ENCODE results near the gene ACVRL1. TPM values are rescaled to one million over a fixed set of nuclear protein-coding genes. Genes with fewer than 3 reads are reported as not detected.

The ACVRL1 gene
- total RNA-seq, 3 donors from 2014 or later (not counting 1 experiment from before 2014, with no cell fraction given), result 0.57 TPM; not detected in 2

DNA sequence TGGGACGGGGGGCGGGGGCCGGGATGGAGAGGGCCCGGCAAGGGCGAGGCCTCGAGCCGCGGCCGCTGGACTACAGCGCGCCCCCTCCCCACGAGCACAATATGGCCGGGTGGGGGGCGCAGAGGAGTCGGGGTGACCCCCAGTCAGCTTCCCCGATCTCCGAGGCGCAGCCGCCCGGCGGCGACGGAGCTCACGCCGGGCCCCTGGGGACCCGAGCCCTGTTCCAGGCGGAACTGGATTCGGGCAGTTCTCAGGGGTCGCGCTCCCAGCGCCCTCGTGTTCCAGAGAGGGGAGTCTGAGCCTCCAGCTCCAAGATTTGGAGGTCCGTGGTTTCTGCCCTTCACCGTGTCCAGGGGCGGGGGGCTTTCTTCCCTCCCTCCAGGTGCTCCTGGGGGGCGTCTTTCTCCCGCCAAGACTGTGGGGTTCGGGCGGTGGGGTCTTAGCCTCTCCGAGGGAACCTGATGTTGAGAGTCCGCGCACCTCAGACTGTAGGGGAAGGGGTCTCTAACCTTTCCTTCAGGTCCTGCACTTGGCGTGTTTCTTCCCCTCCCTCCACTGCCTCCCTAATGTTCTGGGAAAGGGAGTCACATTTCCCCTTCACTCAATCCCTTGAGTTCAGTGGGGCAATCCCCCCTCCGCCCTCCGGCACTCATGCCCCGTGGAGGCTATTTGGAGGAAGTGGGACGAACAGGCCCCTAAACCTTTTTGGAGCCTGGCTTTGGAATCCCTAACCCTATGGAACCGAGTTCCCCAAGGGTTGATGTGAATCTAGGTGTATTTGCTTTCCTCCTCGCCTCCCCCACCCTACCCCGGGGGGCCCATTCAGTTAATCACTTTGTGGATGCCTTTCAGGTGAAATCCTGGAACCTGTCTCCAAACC lies 44.8 kb downstream of the ACVRL1 start:
- TF ChIP-seq, protein P1, sequence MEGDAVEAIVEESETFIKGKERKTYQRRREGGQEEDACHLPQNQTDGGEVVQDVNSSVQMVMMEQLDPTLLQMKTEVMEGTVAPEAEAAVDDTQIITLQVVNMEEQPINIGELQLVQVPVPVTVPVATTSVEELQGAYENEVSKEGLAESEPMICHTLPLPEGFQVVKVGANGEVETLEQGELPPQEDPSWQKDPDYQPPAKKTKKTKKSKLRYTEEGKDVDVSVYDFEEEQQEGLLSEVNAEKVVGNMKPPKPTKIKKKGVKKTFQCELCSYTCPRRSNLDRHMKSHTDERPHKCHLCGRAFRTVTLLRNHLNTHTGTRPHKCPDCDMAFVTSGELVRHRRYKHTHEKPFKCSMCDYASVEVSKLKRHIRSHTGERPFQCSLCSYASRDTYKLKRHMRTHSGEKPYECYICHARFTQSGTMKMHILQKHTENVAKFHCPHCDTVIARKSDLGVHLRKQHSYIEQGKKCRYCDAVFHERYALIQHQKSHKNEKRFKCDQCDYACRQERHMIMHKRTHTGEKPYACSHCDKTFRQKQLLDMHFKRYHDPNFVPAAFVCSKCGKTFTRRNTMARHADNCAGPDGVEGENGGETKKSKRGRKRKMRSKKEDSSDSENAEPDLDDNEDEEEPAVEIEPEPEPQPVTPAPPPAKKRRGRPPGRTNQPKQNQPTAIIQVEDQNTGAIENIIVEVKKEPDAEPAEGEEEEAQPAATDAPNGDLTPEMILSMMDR (IDR thresholded peaks at IDR 0.05), result no peak
- ATAC-seq, result no peak
- DNase-seq, result peak in 1 of 2 donors; percentile 43
- Mint-ChIP-seq H3K4me1 (peaks cover 16 to 35% of the 10 kb centered on the region in 2 donors), H3K27me3 (ENCODE audit: low read depth in 2 of 2) (peaks cover 11 to 20% of the 10 kb centered on the region in 2 donors), H3K27ac (peak overlapping the region in 1 of 2 donors; percentile 39), H3K4me3 (peak overlapping the region; percentile 68), H3K36me3 (no peaks in the 10 kb centered on the region), H3K9me3 (no peaks in the 10 kb centered on the region)
- Histone ChIP-seq H3K27ac (ENCODE audit: low read length) (no peak overlapping the region), H3K27me3 (ENCODE audit: control insufficient read depth, insufficient read depth, low read length) (no peaks in the 10 kb centered on the region), H3K4me1 (ENCODE audit: control insufficient read depth, insufficient read depth, low read length) (peaks cover 12% of the 10 kb centered on the region), H3K9me3 (ENCODE audit: control insufficient read depth, insufficient read depth, low read length) (no peaks in the 10 kb centered on the region), H3K4me3 (ENCODE audit: low read length) (peak overlapping the region; percentile 39), H3K36me3 (ENCODE audit: control insufficient read depth, insufficient read depth, low read length) (no peaks in the 10 kb centered on the region)
- WGBS (ENCODE audit: insufficient coverage), result 7% methylated on average over 41 of the region's 50 CpGs
- intact Hi-C loops (cut with micrococcal nuclease), result no loop called here

DNA sequence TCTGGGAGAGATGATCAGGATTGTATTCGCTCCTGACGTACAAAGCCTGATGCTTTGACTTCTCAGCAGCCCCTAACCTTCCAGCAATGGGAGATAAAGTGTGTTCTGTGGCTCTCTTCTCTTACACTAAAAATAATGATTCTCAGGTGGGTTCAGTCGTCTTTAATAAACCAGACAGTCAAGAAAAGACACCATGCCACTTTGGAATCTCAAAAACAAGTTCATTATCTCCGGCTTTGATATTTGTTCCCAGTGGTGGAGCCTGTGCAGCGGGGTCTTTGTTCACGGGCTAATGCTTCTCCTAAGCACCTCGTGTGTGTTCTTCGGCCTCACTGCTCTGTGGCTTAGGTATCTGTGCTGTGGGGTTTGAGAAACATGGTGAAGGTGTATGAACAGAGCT lies 45.8 kb downstream of the ACVRL1 start:
- Mint-ChIP-seq H3K4me3 (peak overlapping the region; percentile 14), H3K4me1 (peaks cover 16 to 35% of the 10 kb centered on the region in 2 donors), H3K27me3 (ENCODE audit: low read depth in 2 of 2) (peaks cover 5 to 10% of the 10 kb centered on the region in 2 donors), H3K36me3 (no peaks in the 10 kb centered on the region), H3K27ac (peak overlapping the region in 1 of 2 donors; percentile 39), H3K9me3 (no peaks in the 10 kb centered on the region)
- Histone ChIP-seq H3K27ac (ENCODE audit: low read length) (no peak overlapping the region), H3K9me3 (ENCODE audit: control insufficient read depth, insufficient read depth, low read length) (no peaks in the 10 kb centered on the region), H3K27me3 (ENCODE audit: control insufficient read depth, insufficient read depth, low read length) (no peaks in the 10 kb centered on the region), H3K36me3 (ENCODE audit: control insufficient read depth, insufficient read depth, low read length) (no peaks in the 10 kb centered on the region), H3K4me1 (ENCODE audit: control insufficient read depth, insufficient read depth, low read length) (peaks cover 12% of the 10 kb centered on the region), H3K4me3 (ENCODE audit: low read length) (no peak overlapping the region)
- ATAC-seq, result no peak
- peak in 1 of 2 donors; percentile 26 for DNase-seq
- intact Hi-C loops (cut with micrococcal nuclease), result no loop called here
- WGBS (ENCODE audit: insufficient coverage), result 82% methylated on average over 8 of the region's 8 CpGs
- TF ChIP-seq, protein P1 (IDR thresholded peaks at IDR 0.05), result no peak

DNA sequence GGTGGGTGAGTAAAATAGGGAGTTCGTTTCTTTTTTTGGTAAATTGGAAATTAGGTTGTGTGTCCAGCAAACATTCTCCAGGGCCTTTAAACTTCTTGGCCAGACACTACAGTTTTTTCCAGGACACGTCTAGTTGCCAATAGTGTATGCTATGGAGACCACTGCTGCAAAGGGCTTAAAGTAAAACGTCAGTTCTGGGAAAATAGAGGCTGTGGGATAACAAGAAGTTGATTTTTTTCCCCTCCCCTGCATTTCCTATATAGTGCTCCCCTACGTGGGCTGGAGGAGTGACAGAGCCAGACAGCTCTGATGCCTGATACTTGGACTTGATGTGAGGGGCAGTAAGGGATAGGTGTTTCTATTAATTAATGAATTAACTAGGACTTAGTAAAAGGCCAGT lies 46.6 kb downstream of the ACVRL1 start:
- H3K36me3 Mint-ChIP-seq, result no peaks in the 10 kb centered on the region
- intact Hi-C loops (cut with micrococcal nuclease), result no loop called here
- Histone ChIP-seq H3K27me3 (ENCODE audit: control insufficient read depth, insufficient read depth, low read length) (no peaks in the 10 kb centered on the region), H3K36me3 (ENCODE audit: control insufficient read depth, insufficient read depth, low read length) (no peaks in the 10 kb centered on the region), H3K4me3 (ENCODE audit: low read length) (no peak overlapping the region), H3K4me1 (ENCODE audit: control insufficient read depth, insufficient read depth, low read length) (peaks cover 12% of the 10 kb centered on the region), H3K9me3 (ENCODE audit: control insufficient read depth, insufficient read depth, low read length) (no peaks in the 10 kb centered on the region), H3K27ac (ENCODE audit: low read length) (no peak overlapping the region)
- H3K4me1 Mint-ChIP-seq, result peaks cover 16 to 35% of the 10 kb centered on the region in 2 donors
- H3K9me3 Mint-ChIP-seq, result no peaks in the 10 kb centered on the region
- H3K27me3 Mint-ChIP-seq (ENCODE audit: low read depth in 2 of 2), result peaks cover 5 to 8% of the 10 kb centered on the region in 2 donors
- ATAC-seq, result no peak
- 91% methylated on average over 2 of the region's 4 CpGs for WGBS (ENCODE audit: insufficient coverage)
- H3K4me3 Mint-ChIP-seq, result no peak overlapping the region
- DNase-seq, result no peak
- TF ChIP-seq, protein P1 (IDR thresholded peaks at IDR 0.05), result no peak
- peak overlapping the region; percentile 21 to 39 for H3K27ac Mint-ChIP-seq
